Neural cell (in vitro differentiated cells): Measurements from ENCODE around the gene CFAP97D1. TPM values are rescaled to one million over a fixed set of nuclear protein-coding genes. Genes with fewer than 3 reads are reported as not detected.

Source experiments
- H2AFZ ChIP-seq: fragments of 200-600, 300-800 bp; sonication (generic), shearing (Covaris generic); 2 replicates; pipeline ENCODE4 v1.6.0; 2014; ENCODE audit warnings: low read depth, mild to moderate bottlenecking, antibody characterized with exemption, low read length, moderate library complexity
- H3F3A ChIP-seq: fragments of 200-600 bp; shearing (Covaris generic); 2 replicates; pipeline ENCODE4 v1.6.1; 2016; ENCODE audit warnings: mild to moderate bottlenecking, moderate library complexity, mixed read lengths, antibody characterized with exemption, low read length; ENCODE audit not compliant: insufficient read depth, poor library complexity, severe bottlenecking
- H3K27ac ChIP-seq: fragments of 200-600, 300-800 bp; sonication (generic), shearing (Covaris generic); 2 replicates; pipeline ENCODE4 v1.5.1; 2014; ENCODE audit warnings: mild to moderate bottlenecking, low read length, moderate library complexity
- H3K27me3 ChIP-seq: fragments of 300-800, 200-600 bp; sonication (generic), shearing (Covaris generic); 2 replicates; pipeline ENCODE4 v1.6.0; 2014; ENCODE audit warnings: mild to moderate bottlenecking, low read depth, low read length, moderate library complexity; ENCODE audit not compliant: insufficient read depth
- H3K36me3 ChIP-seq: fragments of 300-800, 200-600 bp; sonication (generic), shearing (Covaris generic); 2 replicates; pipeline ENCODE4 v1.5.1; 2014; ENCODE audit warnings: mild to moderate bottlenecking, antibody characterized with exemption, low read length, moderate library complexity; ENCODE audit not compliant: insufficient read depth
- H3K4me2 ChIP-seq: fragments of 300-800, 200-600 bp; sonication (generic), shearing (Covaris generic); 2 replicates; pipeline ENCODE4 v1.6.0; 2014; ENCODE audit warnings: mild to moderate bottlenecking, low read length
- H3K4me3 ChIP-seq: fragments of 300-800, 200-600 bp; sonication (generic), shearing (Covaris generic); 2 replicates; pipeline ENCODE4 v1.5.1; 2014; ENCODE audit warnings: mild to moderate bottlenecking, low read length, moderate library complexity
- H3K79me2 ChIP-seq: fragments of 200-600 bp; shearing (Covaris generic); replicated peaks from 2 replicates; pipeline ENCODE4 v1.6.0; 2014; ENCODE audit warnings: mild to moderate bottlenecking, low read length, moderate library complexity; ENCODE audit not compliant: insufficient read depth
- H3K9ac ChIP-seq: fragments of 300-800, 200-600 bp; sonication (generic), shearing (Covaris generic); 2 replicates; pipeline ENCODE4 v1.6.1; 2016; ENCODE audit warnings: mild to moderate bottlenecking, low read length, mixed read lengths
- H3K9me2 ChIP-seq: fragments of 200-600 bp; shearing (Covaris generic); 2 replicates; pipeline ENCODE4 v1.6.1; 2016; ENCODE audit warnings: mild to moderate bottlenecking, low read length, mixed read lengths; ENCODE audit not compliant: insufficient read depth
- H3K9me3 ChIP-seq: fragments of 200-600, 300-800 bp; sonication (generic), shearing (Covaris generic); 2 replicates; pipeline ENCODE4 v1.6.1; 2016; ENCODE audit warnings: mild to moderate bottlenecking, mixed run types, low read length, moderate library complexity, mixed read lengths
- H4K20me1 ChIP-seq: fragments of 200-600 bp; shearing (Covaris generic); 2 replicates; pipeline ENCODE4 v1.6.1; 2016; ENCODE audit warnings: mild to moderate bottlenecking, mixed run types; ENCODE audit not compliant: insufficient read depth
- EP300 ChIP-seq: fragments of 450-650 bp; conservative IDR thresholded peaks from 2 replicates; pipeline ENCODE4 v1.6.1; 2014; ENCODE audit warnings: antibody characterized with exemption, mild to moderate bottlenecking, moderate library complexity; ENCODE audit not compliant: poor library complexity, severe bottlenecking
- EZH2 ChIP-seq: fragments of 200-600, 300-800 bp; shearing (Covaris generic), sonication (generic); IDR thresholded peaks from 2 replicates; pipeline ENCODE4 v1.6.1; 2014; ENCODE audit warnings: antibody characterized with exemption, low read length, borderline replicate concordance, mild to moderate bottlenecking; ENCODE audit not compliant: insufficient read depth, poor library complexity, severe bottlenecking
- MXI1 ChIP-seq: fragments of 450-650 bp; conservative IDR thresholded peaks from 2 replicates; pipeline ENCODE4 v1.6.1; 2014; ENCODE audit warnings: antibody characterized with exemption, mild to moderate bottlenecking; ENCODE audit not compliant: poor library complexity, severe bottlenecking
- POLR2AphosphoS5 ChIP-seq: IDR thresholded peaks from 2 replicates; pipeline ENCODE4 v1.6.1; 2012
- RAD21 ChIP-seq: fragments of 450-650 bp; conservative IDR thresholded peaks from 2 replicates; pipeline ENCODE4 v1.6.1; 2014; ENCODE audit warnings: antibody characterized with exemption, mild to moderate bottlenecking, moderate library complexity
- SMC3 ChIP-seq: fragments of 450-650 bp; conservative IDR thresholded peaks from 2 replicates; pipeline ENCODE4 v1.6.1; 2014; ENCODE audit warnings: antibody characterized with exemption, mild to moderate bottlenecking, moderate library complexity; ENCODE audit not compliant: poor library complexity
- TAF1 ChIP-seq: IDR thresholded peaks from 2 replicates; pipeline ENCODE4 v1.6.1; 2012; ENCODE audit warnings: low read depth
- polyA plus RNA-seq: library from polyadenylated mRNA; depleted of rRNA; stranded (reverse); fragments of >200 nt; gene quantifications from 2 replicates; pipeline ENCODE4 v1.2.3, GENCODE V29; 2014
- TF ChIP-seq, protein P1 (sequence below): IDR thresholded peaks from 2 replicates; pipeline ENCODE4 v1.6.1; 2012; ENCODE audit warnings: borderline replicate concordance
- TF ChIP-seq, protein P2 (sequence below): fragments of 450-650 bp; IDR thresholded peaks from 2 replicates; pipeline ENCODE4 v1.5.1; 2014; ENCODE audit warnings: antibody characterized with exemption, mild to moderate bottlenecking, moderate library complexity; ENCODE audit not compliant: poor library complexity, severe bottlenecking

CFAP97D1 gene
- polyA plus RNA-seq, 1 donor from 2014 or later: 0.09 TPM

DNA sequence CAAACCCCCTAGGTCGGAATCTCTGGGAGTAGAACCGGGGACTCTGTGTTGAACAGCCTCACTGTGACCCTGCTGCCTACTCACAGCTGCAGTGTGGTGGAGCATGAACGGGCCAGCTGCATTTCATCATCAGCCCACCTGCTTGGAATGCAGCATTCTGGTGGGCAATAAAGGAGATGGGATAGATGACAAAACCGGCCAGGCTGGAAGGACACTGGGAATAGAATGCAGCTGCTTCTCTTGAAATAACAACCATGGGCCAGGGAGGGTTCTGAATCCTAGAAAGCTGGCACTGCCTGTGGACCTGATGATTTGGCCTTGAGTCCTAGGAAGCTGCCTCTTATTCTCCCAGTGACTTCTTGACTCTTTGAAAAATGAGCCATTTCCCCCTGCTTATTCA, 23.5 kb downstream of the CFAP97D1 start:
- Histone ChIP-seq H3K27ac (no peak overlapping the region), H3F3A (no peaks in the 10 kb centered on the region), H3K4me2 (no peak overlapping the region), H2AFZ (no peak overlapping the region), H3K9me3 (no peaks in the 10 kb centered on the region), H3K9me2 (no peaks in the 10 kb centered on the region), H3K36me3 (no peaks in the 10 kb centered on the region), H3K9ac (no peak overlapping the region), H3K27me3 (no peaks in the 10 kb centered on the region), H4K20me1 (no peaks in the 10 kb centered on the region), H3K79me2 (no peaks in the 10 kb centered on the region), H3K4me3 (no peak overlapping the region)
- TF ChIP-seq TAF1: no peak
- TF ChIP-seq EP300: no peak

DNA sequence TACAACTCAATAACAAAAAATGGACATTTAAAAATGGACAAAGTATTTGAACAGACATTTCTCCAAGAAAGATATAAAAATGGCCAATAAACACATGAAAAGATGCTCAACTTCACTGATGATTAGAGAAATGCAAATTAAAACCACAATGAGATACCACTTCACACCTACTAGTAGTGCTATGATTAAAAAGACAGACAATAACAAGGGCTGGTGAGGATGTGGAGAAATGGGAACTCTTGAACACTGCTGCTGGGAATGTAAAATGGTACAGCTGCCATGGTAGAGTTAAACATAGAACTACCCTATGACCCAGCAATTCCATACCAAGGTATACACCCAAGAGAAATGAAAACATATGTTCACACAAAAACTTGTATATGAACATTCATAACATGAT, 24.9 kb downstream of the CFAP97D1 start:
- no peaks in the 10 kb centered on the region for H3F3A ChIP-seq
- no peak overlapping the region for H3K9ac ChIP-seq
- no peaks in the 10 kb centered on the region for H3K79me2 ChIP-seq
- TF ChIP-seq, protein P1, sequence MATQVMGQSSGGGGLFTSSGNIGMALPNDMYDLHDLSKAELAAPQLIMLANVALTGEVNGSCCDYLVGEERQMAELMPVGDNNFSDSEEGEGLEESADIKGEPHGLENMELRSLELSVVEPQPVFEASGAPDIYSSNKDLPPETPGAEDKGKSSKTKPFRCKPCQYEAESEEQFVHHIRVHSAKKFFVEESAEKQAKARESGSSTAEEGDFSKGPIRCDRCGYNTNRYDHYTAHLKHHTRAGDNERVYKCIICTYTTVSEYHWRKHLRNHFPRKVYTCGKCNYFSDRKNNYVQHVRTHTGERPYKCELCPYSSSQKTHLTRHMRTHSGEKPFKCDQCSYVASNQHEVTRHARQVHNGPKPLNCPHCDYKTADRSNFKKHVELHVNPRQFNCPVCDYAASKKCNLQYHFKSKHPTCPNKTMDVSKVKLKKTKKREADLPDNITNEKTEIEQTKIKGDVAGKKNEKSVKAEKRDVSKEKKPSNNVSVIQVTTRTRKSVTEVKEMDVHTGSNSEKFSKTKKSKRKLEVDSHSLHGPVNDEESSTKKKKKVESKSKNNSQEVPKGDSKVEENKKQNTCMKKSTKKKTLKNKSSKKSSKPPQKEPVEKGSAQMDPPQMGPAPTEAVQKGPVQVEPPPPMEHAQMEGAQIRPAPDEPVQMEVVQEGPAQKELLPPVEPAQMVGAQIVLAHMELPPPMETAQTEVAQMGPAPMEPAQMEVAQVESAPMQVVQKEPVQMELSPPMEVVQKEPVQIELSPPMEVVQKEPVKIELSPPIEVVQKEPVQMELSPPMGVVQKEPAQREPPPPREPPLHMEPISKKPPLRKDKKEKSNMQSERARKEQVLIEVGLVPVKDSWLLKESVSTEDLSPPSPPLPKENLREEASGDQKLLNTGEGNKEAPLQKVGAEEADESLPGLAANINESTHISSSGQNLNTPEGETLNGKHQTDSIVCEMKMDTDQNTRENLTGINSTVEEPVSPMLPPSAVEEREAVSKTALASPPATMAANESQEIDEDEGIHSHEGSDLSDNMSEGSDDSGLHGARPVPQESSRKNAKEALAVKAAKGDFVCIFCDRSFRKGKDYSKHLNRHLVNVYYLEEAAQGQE: no peak
- TF ChIP-seq MXI1: no peak
- no peak for TF ChIP-seq EP300
- TF ChIP-seq RAD21: no peak
- TF ChIP-seq, protein P2, sequence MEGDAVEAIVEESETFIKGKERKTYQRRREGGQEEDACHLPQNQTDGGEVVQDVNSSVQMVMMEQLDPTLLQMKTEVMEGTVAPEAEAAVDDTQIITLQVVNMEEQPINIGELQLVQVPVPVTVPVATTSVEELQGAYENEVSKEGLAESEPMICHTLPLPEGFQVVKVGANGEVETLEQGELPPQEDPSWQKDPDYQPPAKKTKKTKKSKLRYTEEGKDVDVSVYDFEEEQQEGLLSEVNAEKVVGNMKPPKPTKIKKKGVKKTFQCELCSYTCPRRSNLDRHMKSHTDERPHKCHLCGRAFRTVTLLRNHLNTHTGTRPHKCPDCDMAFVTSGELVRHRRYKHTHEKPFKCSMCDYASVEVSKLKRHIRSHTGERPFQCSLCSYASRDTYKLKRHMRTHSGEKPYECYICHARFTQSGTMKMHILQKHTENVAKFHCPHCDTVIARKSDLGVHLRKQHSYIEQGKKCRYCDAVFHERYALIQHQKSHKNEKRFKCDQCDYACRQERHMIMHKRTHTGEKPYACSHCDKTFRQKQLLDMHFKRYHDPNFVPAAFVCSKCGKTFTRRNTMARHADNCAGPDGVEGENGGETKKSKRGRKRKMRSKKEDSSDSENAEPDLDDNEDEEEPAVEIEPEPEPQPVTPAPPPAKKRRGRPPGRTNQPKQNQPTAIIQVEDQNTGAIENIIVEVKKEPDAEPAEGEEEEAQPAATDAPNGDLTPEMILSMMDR: no peak
- no peak for TF ChIP-seq TAF1
- TF ChIP-seq POLR2AphosphoS5: no peak
- no peak for TF ChIP-seq EZH2
- no peak for TF ChIP-seq SMC3
- H3K4me3 ChIP-seq: no peak overlapping the region
- no peaks in the 10 kb centered on the region for H4K20me1 ChIP-seq
- no peak overlapping the region for H2AFZ ChIP-seq
- no peak overlapping the region for H3K4me2 ChIP-seq
- H3K36me3 ChIP-seq: no peaks in the 10 kb centered on the region
- H3K27ac ChIP-seq: no peak overlapping the region
- no peaks in the 10 kb centered on the region for H3K27me3 ChIP-seq
- no peaks in the 10 kb centered on the region for H3K9me2 ChIP-seq
- H3K9me3 ChIP-seq: no peaks in the 10 kb centered on the region

DNA sequence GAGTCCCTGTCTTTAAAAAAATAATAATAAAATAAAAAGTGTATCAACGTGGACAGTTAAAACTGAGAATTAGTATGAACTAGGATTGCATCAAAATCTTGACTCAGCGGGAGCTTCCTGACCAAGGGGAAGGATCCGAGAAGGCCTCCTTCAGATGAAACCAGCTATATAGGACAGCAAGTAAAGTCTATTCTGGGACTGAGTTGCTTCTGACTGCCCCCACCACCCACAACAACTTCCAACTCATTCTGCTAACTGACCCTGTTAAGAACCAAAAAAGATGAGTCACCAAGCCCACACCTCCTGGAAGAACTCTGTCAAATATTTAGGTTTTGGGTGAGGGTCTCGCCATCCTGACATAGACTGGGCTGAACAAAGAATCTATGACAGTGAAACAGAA, 27.8 kb downstream of the CFAP97D1 start:
- Histone ChIP-seq H4K20me1 (no peaks in the 10 kb centered on the region), H3K9ac (no peak overlapping the region), H3K9me3 (no peaks in the 10 kb centered on the region), H3K4me3 (no peak overlapping the region), H3K4me2 (no peak overlapping the region), H3F3A (no peaks in the 10 kb centered on the region), H3K36me3 (peaks cover 5% of the 10 kb centered on the region), H2AFZ (no peak overlapping the region), H3K79me2 (no peaks in the 10 kb centered on the region), H3K27ac (no peak overlapping the region), H3K9me2 (no peaks in the 10 kb centered on the region), H3K27me3 (no peaks in the 10 kb centered on the region)
- TF ChIP-seq SMC3: no peak
- TF ChIP-seq RAD21: no peak
- TF ChIP-seq, protein P2: no peak
- TF ChIP-seq MXI1: no peak
- no peak for TF ChIP-seq EZH2
- no peak for TF ChIP-seq EP300
- no peak for TF ChIP-seq POLR2AphosphoS5
- TF ChIP-seq, protein P1: no peak
- TF ChIP-seq TAF1: no peak
